ENCODE data around the gene MTUS2.

MTUS2 gene

GRCh38 chr13:29131159-29131558 lies 311.0 kb downstream of the MTUS2 start:
- no peaks in the 10 kb centered on the region for H3K27me3 ChIP-seq (ENCODE audit: control insufficient read depth, insufficient read depth, low read length)
- peaks cover under 1% of the 10 kb centered on the region; the same call in 1 of the 2 replicates for H3K9me3 ChIP-seq (ENCODE audit: control insufficient read depth, insufficient read depth, low read depth, low read length)
- no peaks in the 10 kb centered on the region for H3K36me3 ChIP-seq (ENCODE audit: control insufficient read depth, insufficient read depth, low read length)
- H3K4me3 ChIP-seq (ENCODE audit: low read depth, low read length), result no peak overlapping the region
- no peaks in the 10 kb centered on the region for H3K4me1 ChIP-seq (ENCODE audit: control insufficient read depth, insufficient read depth, low read length)
- no peak overlapping the region for H3K9ac ChIP-seq (ENCODE audit: low read length)
- H3K27ac ChIP-seq (ENCODE audit: low read depth, low read length), result no peak overlapping the region

- no peak overlapping the region for H3K9ac ChIP-seq (ENCODE audit: low read length)
- H3K27ac ChIP-seq (ENCODE audit: low read depth, low read length), result no peak overlapping the region
- H3K4me3 ChIP-seq (ENCODE audit: low read depth, low read length), result no peak overlapping the region
- H3K36me3 ChIP-seq (ENCODE audit: control insufficient read depth, insufficient read depth, low read length), result no peaks in the 10 kb centered on the region
- H3K4me1 ChIP-seq (ENCODE audit: control insufficient read depth, insufficient read depth, low read length), result no peaks in the 10 kb centered on the region
- no peaks in the 10 kb centered on the region for H3K27me3 ChIP-seq (ENCODE audit: control insufficient read depth, insufficient read depth, low read length)
- peaks cover 9% of the 10 kb centered on the region for H3K9me3 ChIP-seq (ENCODE audit: control insufficient read depth, insufficient read depth, low read depth, low read length)
These were observed 311.9 kb downstream of the MTUS2 start for GRCh38 chr13:29131881-29132668.

DNA sequence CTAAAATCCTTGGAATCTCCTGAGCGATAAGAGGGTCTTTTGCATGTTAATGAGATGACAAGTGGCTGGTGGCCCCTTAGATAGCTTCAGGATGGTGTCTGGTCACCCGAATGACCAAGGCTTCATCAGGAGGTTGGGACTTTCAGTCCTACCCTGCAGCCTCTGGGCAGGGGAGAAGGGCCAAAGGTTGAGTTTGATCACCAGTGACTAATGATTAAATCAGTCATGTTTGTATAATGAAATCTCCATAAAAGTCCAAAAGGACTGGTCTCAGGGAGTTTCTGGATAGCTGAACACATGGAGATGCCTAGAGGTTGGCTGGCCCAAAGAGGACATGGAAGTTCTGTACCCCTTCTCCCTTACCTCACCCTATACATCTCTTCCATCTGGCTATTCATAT lies 316.2 kb downstream of the MTUS2 start:
- Histone ChIP-seq H3K36me3 (ENCODE audit: control insufficient read depth, insufficient read depth, low read length) (no peaks in the 10 kb centered on the region), H3K9ac (ENCODE audit: low read length) (no peak overlapping the region), H3K9me3 (ENCODE audit: control insufficient read depth, insufficient read depth, low read depth, low read length) (peaks cover 9% of the 10 kb centered on the region), H3K27me3 (ENCODE audit: control insufficient read depth, insufficient read depth, low read length) (no peaks in the 10 kb centered on the region), H3K4me1 (ENCODE audit: control insufficient read depth, insufficient read depth, low read length) (no peaks in the 10 kb centered on the region), H3K4me3 (ENCODE audit: low read depth, low read length) (no peak overlapping the region), H3K27ac (ENCODE audit: low read depth, low read length) (no peak overlapping the region)

- Histone ChIP-seq H3K27me3 (ENCODE audit: control insufficient read depth, insufficient read depth, low read length) (no peaks in the 10 kb centered on the region), H3K36me3 (ENCODE audit: control insufficient read depth, insufficient read depth, low read length) (no peaks in the 10 kb centered on the region), H3K27ac (ENCODE audit: low read depth, low read length) (no peak overlapping the region), H3K4me1 (ENCODE audit: control insufficient read depth, insufficient read depth, low read length) (no peaks in the 10 kb centered on the region), H3K9me3 (ENCODE audit: control insufficient read depth, insufficient read depth, low read depth, low read length) (peaks cover 9% of the 10 kb centered on the region), H3K9ac (ENCODE audit: low read length) (no peak overlapping the region), H3K4me3 (ENCODE audit: low read depth, low read length) (no peak overlapping the region)
These were observed 316.9 kb downstream of the MTUS2 start for GRCh38 chr13:29137016-29137415.

DNA sequence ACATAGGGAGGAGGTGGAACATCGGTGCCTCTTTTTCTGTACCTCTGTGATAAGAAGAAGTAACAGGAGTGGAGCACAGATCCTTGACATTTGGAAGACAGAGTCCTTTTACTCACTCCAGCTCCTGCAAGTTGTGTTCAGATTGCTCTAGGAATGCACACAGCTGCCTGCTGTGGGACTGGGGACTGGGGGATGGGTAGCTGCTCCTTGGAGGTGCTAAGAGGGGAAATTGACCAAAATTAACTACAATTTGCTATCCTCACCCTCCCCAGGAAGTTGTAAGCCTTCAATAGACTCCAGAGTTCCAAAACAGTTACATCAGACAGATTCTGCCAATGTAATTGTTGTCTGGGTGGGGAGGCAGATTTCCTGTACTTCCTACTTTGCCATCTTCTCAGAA lies 317.9 kb downstream of the MTUS2 start:
- Histone ChIP-seq H3K4me1 (ENCODE audit: control insufficient read depth, insufficient read depth, low read length) (no peaks in the 10 kb centered on the region), H3K9me3 (ENCODE audit: control insufficient read depth, insufficient read depth, low read depth, low read length) (peaks cover 9% of the 10 kb centered on the region), H3K36me3 (ENCODE audit: control insufficient read depth, insufficient read depth, low read length) (no peaks in the 10 kb centered on the region), H3K9ac (ENCODE audit: low read length) (no peak overlapping the region), H3K27me3 (ENCODE audit: control insufficient read depth, insufficient read depth, low read length) (no peaks in the 10 kb centered on the region), H3K27ac (ENCODE audit: low read depth, low read length) (no peak overlapping the region), H3K4me3 (ENCODE audit: low read depth, low read length) (no peak overlapping the region)

DNA sequence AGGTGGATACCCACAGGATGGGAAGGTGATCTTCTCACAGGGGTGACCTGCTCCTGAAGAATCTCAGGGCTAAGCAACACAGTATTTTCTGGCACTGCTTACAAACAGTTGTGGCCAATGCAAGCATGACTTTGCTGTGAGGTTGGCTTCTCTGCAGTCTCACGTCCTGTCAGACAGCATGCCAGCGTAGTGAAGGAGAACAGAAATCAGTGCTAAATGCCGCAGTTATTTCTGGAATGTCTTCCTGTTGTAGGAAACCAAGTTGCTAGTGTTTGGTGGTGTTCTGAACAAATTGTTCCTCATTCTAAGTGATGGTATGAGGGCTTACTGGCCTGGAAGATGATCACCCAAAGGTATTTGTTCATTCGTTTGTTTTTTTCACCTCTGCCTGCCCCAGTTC lies 320.1 kb downstream of the MTUS2 start:
- no peak overlapping the region for H3K4me3 ChIP-seq (ENCODE audit: low read depth, low read length)
- no peaks in the 10 kb centered on the region for H3K27me3 ChIP-seq (ENCODE audit: control insufficient read depth, insufficient read depth, low read length)
- peaks cover 9% of the 10 kb centered on the region for H3K9me3 ChIP-seq (ENCODE audit: control insufficient read depth, insufficient read depth, low read depth, low read length)
- H3K9ac ChIP-seq (ENCODE audit: low read length), result no peak overlapping the region
- no peaks in the 10 kb centered on the region for H3K4me1 ChIP-seq (ENCODE audit: control insufficient read depth, insufficient read depth, low read length)
- no peak overlapping the region for H3K27ac ChIP-seq (ENCODE audit: low read depth, low read length)
- no peaks in the 10 kb centered on the region for H3K36me3 ChIP-seq (ENCODE audit: control insufficient read depth, insufficient read depth, low read length)

GRCh38 chr13:29143847-29144246 lies 323.7 kb downstream of the MTUS2 start:
- H3K9me3 ChIP-seq (ENCODE audit: control insufficient read depth, insufficient read depth, low read depth, low read length), result peaks cover 4% of the 10 kb centered on the region; the same call in 1 of the 2 replicates
- H3K4me3 ChIP-seq (ENCODE audit: low read depth, low read length), result no peak overlapping the region
- H3K9ac ChIP-seq (ENCODE audit: low read length), result no peak overlapping the region
- no peak overlapping the region for H3K27ac ChIP-seq (ENCODE audit: low read depth, low read length)
- no peaks in the 10 kb centered on the region for H3K27me3 ChIP-seq (ENCODE audit: control insufficient read depth, insufficient read depth, low read length)
- no peaks in the 10 kb centered on the region for H3K36me3 ChIP-seq (ENCODE audit: control insufficient read depth, insufficient read depth, low read length)
- H3K4me1 ChIP-seq (ENCODE audit: control insufficient read depth, insufficient read depth, low read length), result no peaks in the 10 kb centered on the region

- Histone ChIP-seq H3K36me3 (ENCODE audit: control insufficient read depth, insufficient read depth, low read length) (no peaks in the 10 kb centered on the region), H3K27me3 (ENCODE audit: control insufficient read depth, insufficient read depth, low read length) (no peaks in the 10 kb centered on the region; the same call in 1 of the 2 replicates)
These were observed 334.3 kb downstream of the MTUS2 start for GRCh38 chr13:29154390-29154789.

GRCh38 chr13:29156136-29156535 lies 336.0 kb downstream of the MTUS2 start:
- Histone ChIP-seq H3K4me3 (ENCODE audit: low read depth, low read length) (no peak overlapping the region), H3K9me3 (ENCODE audit: control insufficient read depth, insufficient read depth, low read depth, low read length) (0 out of 2 replicates have a peak, but pooled peaks cover 4% of the 10 kb centered on the region), H3K27me3 (ENCODE audit: control insufficient read depth, insufficient read depth, low read length) (no peaks in the 10 kb centered on the region), H3K9ac (ENCODE audit: low read length) (no peak overlapping the region), H3K36me3 (ENCODE audit: control insufficient read depth, insufficient read depth, low read length) (no peaks in the 10 kb centered on the region), H3K27ac (ENCODE audit: low read depth, low read length) (no peak overlapping the region), H3K4me1 (ENCODE audit: control insufficient read depth, insufficient read depth, low read length) (no peaks in the 10 kb centered on the region)

More at GRCh38 chr13:29154390-29154789, 334.3 kb downstream of the MTUS2 start:
- Histone ChIP-seq H3K4me3 (ENCODE audit: low read depth, low read length) (no peak overlapping the region), H3K27ac (ENCODE audit: low read depth, low read length) (no peak overlapping the region), H3K9me3 (ENCODE audit: control insufficient read depth, insufficient read depth, low read depth, low read length) (0 out of 2 replicates have a peak, but pooled peaks cover 4% of the 10 kb centered on the region), H3K4me1 (ENCODE audit: control insufficient read depth, insufficient read depth, low read length) (no peaks in the 10 kb centered on the region), H3K9ac (ENCODE audit: low read length) (no peak overlapping the region)

DNA sequence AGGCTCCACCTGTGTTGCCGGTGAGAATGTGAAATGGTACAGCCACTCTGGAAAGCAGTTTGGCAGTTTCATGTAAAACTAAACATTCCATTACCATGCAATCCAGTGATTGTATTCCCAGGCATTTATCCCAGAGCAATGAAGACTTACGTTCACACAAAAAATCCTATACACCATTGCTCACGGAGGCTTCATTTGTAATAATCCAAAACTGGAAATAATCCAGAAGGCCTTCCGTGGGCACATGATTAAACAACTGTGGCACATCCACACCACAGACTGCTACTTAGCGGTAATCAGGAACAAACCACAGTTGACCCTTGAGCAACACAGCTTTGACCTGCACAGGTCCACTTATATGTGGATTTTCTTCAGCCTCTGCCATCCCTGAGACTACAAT lies 339.7 kb downstream of the MTUS2 start:
- no peaks in the 10 kb centered on the region for H3K27me3 ChIP-seq (ENCODE audit: control insufficient read depth, insufficient read depth, low read length)
- H3K36me3 ChIP-seq (ENCODE audit: control insufficient read depth, insufficient read depth, low read length), result no peaks in the 10 kb centered on the region

GRCh38 chr13:29160862-29161261 lies 340.7 kb downstream of the MTUS2 start:
- H3K9ac ChIP-seq (ENCODE audit: low read length), result no peak overlapping the region
- no peaks in the 10 kb centered on the region for H3K9me3 ChIP-seq (ENCODE audit: control insufficient read depth, insufficient read depth, low read depth, low read length)
- no peak overlapping the region for H3K4me3 ChIP-seq (ENCODE audit: low read depth, low read length)
- H3K36me3 ChIP-seq (ENCODE audit: control insufficient read depth, insufficient read depth, low read length), result no peaks in the 10 kb centered on the region
- no peak overlapping the region for H3K27ac ChIP-seq (ENCODE audit: low read depth, low read length)
- no peaks in the 10 kb centered on the region for H3K4me1 ChIP-seq (ENCODE audit: control insufficient read depth, insufficient read depth, low read length)
- H3K27me3 ChIP-seq (ENCODE audit: control insufficient read depth, insufficient read depth, low read length), result no peaks in the 10 kb centered on the region

More for the DNA sequence above, 339.7 kb downstream of the MTUS2 start:
- Histone ChIP-seq H3K9ac (ENCODE audit: low read length) (no peak overlapping the region), H3K4me3 (ENCODE audit: low read depth, low read length) (no peak overlapping the region), H3K27ac (ENCODE audit: low read depth, low read length) (no peak overlapping the region), H3K4me1 (ENCODE audit: control insufficient read depth, insufficient read depth, low read length) (no peaks in the 10 kb centered on the region), H3K9me3 (ENCODE audit: control insufficient read depth, insufficient read depth, low read depth, low read length) (no peaks in the 10 kb centered on the region)
